Kidney (tissue), 14 donors: Measurements from ENCODE around the gene CHFR. TPM values are rescaled to one million over a fixed set of nuclear protein-coding genes. Genes with fewer than 3 reads are reported as not detected.
A peak's percentile ranks its signal among the peaks of the same experiment; 100 is the strongest.

ENCODE experiments used
- DNase-seq, 5 donors: peaks; one replicate each; pipeline ENCODE4 v3.0.0-alpha.2; 2013 to 2020
- FAIRE-seq: peaks from 2 replicates; lab custom pipeline; 2012; peaks lifted over from hg19 to GRCh38; lab: Jason Lieb, UNC
- H3K27ac ChIP-seq, 2 donors: one replicate each; pipeline ENCODE4 v1.7.0; 2013; ENCODE audit warnings: low read depth in 2 of 2, low read length in 2 of 2, inconsistent platforms in 1 of 2
- H3K27me3 ChIP-seq: one replicate; pipeline ENCODE4 v1.7.1; 2013; ENCODE audit warnings: low read length, inconsistent platforms; ENCODE audit not compliant: control insufficient read depth, insufficient read depth
- H3K36me3 ChIP-seq, 3 donors: one replicate each; pipeline versions ENCODE4 v1.7.0 to v1.7.1; 2013; ENCODE audit warnings: low read length in 3 of 3, control low read depth in 1 of 3, inconsistent platforms in 1 of 3; ENCODE audit not compliant: insufficient read depth in 3 of 3, control insufficient read depth in 2 of 3
- H3K4me1 ChIP-seq, 3 donors: one replicate each; pipeline versions ENCODE4 v1.7.0 to v1.7.1; 2013; ENCODE audit warnings: low read length in 3 of 3, inconsistent platforms in 1 of 3, low read depth in 1 of 3; ENCODE audit not compliant: control insufficient read depth in 2 of 3, insufficient read depth in 2 of 3
- H3K4me3 ChIP-seq, 3 donors: one replicate each; pipeline versions ENCODE4 v1.7.0 to v1.8.1; 2013; ENCODE audit warnings: low read length in 3 of 3, control low read depth in 1 of 3, inconsistent platforms in 1 of 3
- H3K9ac ChIP-seq, 3 donors: one replicate each; pipeline versions ENCODE4 v1.7.0 to v1.7.1; 2013; ENCODE audit warnings: low read length in 3 of 3, control low read depth in 1 of 3, inconsistent platforms in 1 of 3
- H3K9me3 ChIP-seq, 3 donors: one replicate each; pipeline versions ENCODE4 v1.7.0 to v1.7.1; 2013; ENCODE audit warnings: low read length in 3 of 3, control low read depth in 1 of 3, inconsistent platforms in 1 of 3; ENCODE audit not compliant: control insufficient read depth in 2 of 3, insufficient read depth in 1 of 3
- intact Hi-C: fragments of 100-400 bp; cut with DNase I; formaldehyde crosslinking; loops from one replicate; pipeline ENCODE4 v1.11.1; 2022
- polyA plus RNA-seq: library from polyadenylated mRNA; stranded (reverse); fragments of 350-450 nt; fragmentation: Illumina TruSeq; extraction: RNeasy Lipid Tissue Mini Kit (QIAGEN cat#74804); gene quantifications from one replicate; pipeline ENCODE4 v1.2.3, GENCODE V29; 2014; ENCODE audit warnings: low read depth, low replicate concordance; ENCODE audit not compliant: insufficient read depth
- total RNA-seq: library from RNA; stranded (reverse); fragmentation: NEBNext Ultra II Directional; extraction: Animal tissue kit (Norgen Biotek cat#: 25700); gene quantifications from one replicate; pipeline ENCODE4 v1.2.1, GENCODE V29; 2021
- TF ChIP-seq, protein P1 (sequence below): IDR thresholded peaks from 3 replicates; pipeline ENCODE4 v1.5.1; 2012; ENCODE audit warnings: mild to moderate bottlenecking, moderate library complexity, borderline replicate concordance; ENCODE audit not compliant: insufficient read depth; ENCODE audit errors: extremely low read depth
- donor health status: control.
- donor health status: control.
- donor health status: control.
- donor health status: control.
- donor health status: control.
- donor health status: DM: yes; HTN: yes; CAD: no.
- donor health status: Normal renal cell carcinoma (clear cell type).

The CHFR gene
- total and polyA plus RNA-seq, 2 donors from 2014 or later: 8.3 to 37.3 TPM

DNA sequence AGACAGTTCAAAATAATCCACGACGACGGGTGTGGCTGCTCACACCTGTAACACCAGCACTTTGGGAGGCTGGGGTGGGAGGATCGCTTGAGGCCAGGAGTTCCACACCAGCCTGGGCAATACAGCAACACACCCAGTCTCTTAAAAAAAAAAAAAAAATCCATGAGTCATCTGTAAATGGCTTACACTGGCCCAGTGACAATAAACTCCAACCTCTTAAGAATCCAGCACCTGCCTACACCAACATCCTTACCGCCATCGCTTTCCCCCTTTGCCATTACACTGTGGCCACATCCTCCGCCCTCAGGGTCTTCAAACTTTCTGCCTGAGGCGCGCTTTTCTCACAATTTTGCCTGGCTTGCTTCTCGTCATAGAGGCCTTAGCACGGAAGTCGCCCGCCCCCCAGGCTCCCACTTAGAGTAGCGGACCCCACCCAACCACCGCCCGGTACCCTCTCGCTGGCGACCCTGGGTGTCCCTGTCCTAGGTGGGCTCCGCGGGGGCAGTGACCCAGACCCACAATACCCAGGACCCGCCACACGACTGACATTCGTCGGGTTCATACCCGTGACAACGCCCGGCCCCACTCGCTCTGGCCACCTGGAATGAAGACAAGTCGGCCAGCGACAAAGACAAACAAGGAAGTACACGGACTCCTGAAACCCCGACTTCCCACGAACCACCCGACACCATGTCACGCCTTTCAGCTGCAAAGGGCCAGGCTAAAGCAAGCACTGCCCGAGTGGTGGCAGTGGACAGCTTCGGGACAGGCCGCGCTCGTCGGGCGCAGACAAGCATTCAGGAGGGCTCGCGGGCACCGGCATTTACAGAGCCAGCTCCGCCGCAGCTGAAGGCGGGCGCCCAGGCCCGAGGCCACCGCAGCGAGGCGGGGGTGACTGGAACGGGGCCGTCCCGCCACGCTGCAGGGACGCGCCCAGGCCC lies 59.4 kb downstream of the CHFR start:
- Histone ChIP-seq H3K4me1 (peaks cover 0 to 14% (median 8%) of the 10 kb centered on the region in 3 donors), H3K4me3 (peak overlapping the region; percentile 70 to 95 (median 86)), H3K9ac (peak overlapping the region in 2 of 3 donors; percentile 80 to 85), H3K9me3 (no peaks in the 10 kb centered on the region), H3K36me3 (peaks cover 2 to 24% (median 13%) of the 10 kb centered on the region in 3 donors), H3K27ac (peak overlapping the region; percentile 5 to 32), H3K27me3 (no peaks in the 10 kb centered on the region)
- intact Hi-C loops: no loop called here
- peak in 3 of 5 donors; percentile 33 to 85 (median 59) for DNase-seq
- TF ChIP-seq, protein P1, sequence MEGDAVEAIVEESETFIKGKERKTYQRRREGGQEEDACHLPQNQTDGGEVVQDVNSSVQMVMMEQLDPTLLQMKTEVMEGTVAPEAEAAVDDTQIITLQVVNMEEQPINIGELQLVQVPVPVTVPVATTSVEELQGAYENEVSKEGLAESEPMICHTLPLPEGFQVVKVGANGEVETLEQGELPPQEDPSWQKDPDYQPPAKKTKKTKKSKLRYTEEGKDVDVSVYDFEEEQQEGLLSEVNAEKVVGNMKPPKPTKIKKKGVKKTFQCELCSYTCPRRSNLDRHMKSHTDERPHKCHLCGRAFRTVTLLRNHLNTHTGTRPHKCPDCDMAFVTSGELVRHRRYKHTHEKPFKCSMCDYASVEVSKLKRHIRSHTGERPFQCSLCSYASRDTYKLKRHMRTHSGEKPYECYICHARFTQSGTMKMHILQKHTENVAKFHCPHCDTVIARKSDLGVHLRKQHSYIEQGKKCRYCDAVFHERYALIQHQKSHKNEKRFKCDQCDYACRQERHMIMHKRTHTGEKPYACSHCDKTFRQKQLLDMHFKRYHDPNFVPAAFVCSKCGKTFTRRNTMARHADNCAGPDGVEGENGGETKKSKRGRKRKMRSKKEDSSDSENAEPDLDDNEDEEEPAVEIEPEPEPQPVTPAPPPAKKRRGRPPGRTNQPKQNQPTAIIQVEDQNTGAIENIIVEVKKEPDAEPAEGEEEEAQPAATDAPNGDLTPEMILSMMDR: no peak
- no peak for FAIRE-seq

DNA sequence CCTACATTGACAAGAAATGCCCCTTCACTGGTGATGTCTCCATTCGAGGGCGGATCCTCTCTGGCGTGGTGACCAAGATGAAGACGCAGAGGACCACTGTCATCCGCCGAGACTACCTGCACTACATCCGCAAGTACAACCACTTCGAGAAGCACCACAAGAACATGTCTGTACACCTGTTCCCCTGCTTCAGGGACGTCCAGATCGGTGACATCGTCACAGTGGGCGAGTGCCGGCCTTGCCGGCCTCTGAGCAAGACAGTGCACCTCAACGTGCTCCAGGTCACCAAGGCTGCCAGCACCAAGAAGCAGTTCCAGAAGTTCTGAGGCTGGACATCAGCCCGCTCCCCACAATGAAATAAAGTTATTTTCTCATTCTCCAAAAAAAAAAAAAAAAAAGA lies 61.5 kb downstream of the CHFR start:
- Histone ChIP-seq H3K4me1 (peaks cover 0 to 14% (median 8%) of the 10 kb centered on the region in 3 donors), H3K27me3 (no peaks in the 10 kb centered on the region), H3K27ac (no peak overlapping the region), H3K9me3 (no peaks in the 10 kb centered on the region), H3K36me3 (peaks cover 2 to 30% (median 11%) of the 10 kb centered on the region in 3 donors), H3K9ac (no peak overlapping the region), H3K4me3 (no peak overlapping the region)
- intact Hi-C loops: no loop called here
- FAIRE-seq: no peak
- no peak for DNase-seq
- TF ChIP-seq, protein P1: no peak

DNA sequence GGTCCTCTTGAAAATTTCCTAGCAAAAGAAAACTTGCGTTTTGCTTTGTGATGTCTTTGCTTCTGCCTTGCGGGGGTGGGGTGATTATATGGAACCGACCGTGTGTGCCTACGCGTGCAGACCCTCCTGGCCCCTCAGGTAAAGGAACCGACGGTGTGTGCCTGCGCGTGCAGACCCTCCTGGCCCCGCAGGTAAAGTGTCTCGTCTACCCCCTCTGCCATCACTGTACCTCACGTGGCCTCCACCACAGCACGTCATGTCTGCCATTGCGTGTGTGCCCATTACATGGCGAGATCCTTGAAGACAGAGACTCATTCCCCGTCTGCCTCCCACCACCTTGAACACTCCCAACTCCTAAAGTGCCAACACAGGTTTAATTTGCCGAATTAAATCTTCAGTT lies 62.3 kb downstream of the CHFR start:
- no peak for FAIRE-seq
- Histone ChIP-seq H3K9me3 (no peaks in the 10 kb centered on the region), H3K36me3 (peaks cover 2 to 34% (median 14%) of the 10 kb centered on the region in 3 donors), H3K4me1 (peaks cover 0 to 14% (median 8%) of the 10 kb centered on the region in 3 donors), H3K27ac (no peak overlapping the region), H3K4me3 (no peak overlapping the region), H3K27me3 (no peaks in the 10 kb centered on the region), H3K9ac (no peak overlapping the region)
- intact Hi-C loops: no loop called here
- DNase-seq: no peak
- TF ChIP-seq, protein P1: no peak
